ENCODE data around the gene UBR4. TPM values are rescaled to one million over a fixed set of nuclear protein-coding genes. Genes with fewer than 3 reads are reported as not detected.

The UBR4 gene
- polyA plus RNA-seq, 2 of the 4 experiments (the other 2 are of a cell fraction), result 55.8 to 74.3 TPM

DNA sequence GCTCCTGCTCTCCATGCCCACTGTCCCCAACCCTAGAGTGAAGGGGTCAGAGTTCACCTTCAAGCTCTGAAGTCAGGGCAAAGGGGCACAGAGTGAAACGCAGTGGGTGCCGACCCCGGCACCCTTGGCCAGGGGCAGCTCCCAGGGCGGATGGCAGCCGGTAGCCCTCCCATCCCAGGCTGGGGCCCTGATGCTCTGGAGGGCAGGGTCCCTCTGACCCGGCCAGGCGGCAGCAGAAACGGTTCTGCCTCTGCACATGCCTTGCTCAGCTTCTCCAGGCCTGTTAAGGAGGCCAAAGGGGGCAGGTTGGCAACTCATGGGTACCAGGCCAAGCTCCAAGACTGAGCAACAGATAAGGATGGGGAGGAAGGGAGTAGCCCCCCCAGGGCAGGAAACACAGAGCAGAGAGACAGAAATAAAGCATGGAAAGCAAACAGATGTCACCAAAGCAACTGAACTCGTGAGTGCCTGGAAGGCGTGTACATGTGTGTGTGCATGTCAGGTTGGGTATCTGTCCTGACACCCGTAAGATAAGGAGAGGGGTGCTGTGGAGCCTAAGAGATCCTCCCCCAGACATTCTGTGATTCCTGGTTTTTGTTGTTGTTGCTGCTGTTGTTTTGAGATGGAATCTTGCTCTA is 141.3 kb downstream of the UBR4 start:
- Histone ChIP-seq H3K4me2 (no peak overlapping the region; the same call in 2 of the 3 replicates), H3K27ac (peak overlapping the region; percentile 30 to 89; a peak in 5 of 6 replicates), H3K4me1 (peaks cover 34% of the 10 kb centered on the region), H3K4me3 (no peak overlapping the region), H3K9me3 (no peaks in the 10 kb centered on the region)
- WGBS (ENCODE audit: missing lambda C conversion rate), result 87% methylated on average over 4 of the region's 11 CpGs
- TF ChIP-seq HOXB5 (CRISPR knock-in tag; IDR thresholded peaks at IDR 0.05), result no peak
- no peak for TF ChIP-seq MAZ (IDR thresholded peaks at IDR 0.05; ENCODE audit: borderline replicate concordance, low read depth, low read length)
- TF ChIP-seq NFE2L2 (conservative IDR thresholded peaks at IDR 0.05; ENCODE audit: low read length), result no peak
- TF ChIP-seq HOXA7 (CRISPR knock-in tag; IDR thresholded peaks at IDR 0.05), result no peak
- no peak for TF ChIP-seq TP53 (CRISPR knock-in tag; IDR thresholded peaks at IDR 0.05)
- no peak for TF ChIP-seq ZC3H11A (IDR thresholded peaks at IDR 0.05)
- no peak for TF ChIP-seq HOXB13 (CRISPR knock-in tag; IDR thresholded peaks at IDR 0.05; ENCODE audit: low read depth)
- no peak for TF ChIP-seq JUNB (IDR thresholded peaks at IDR 0.05)
- no peak for TF ChIP-seq MYC (IDR thresholded peaks at IDR 0.05; ENCODE audit: borderline replicate concordance, low read length)
- TF ChIP-seq ZNF302 (CRISPR knock-in tag; IDR thresholded peaks at IDR 0.05), result no peak
- TF ChIP-seq CHD4 (IDR thresholded peaks at IDR 0.05; ENCODE audit: borderline replicate concordance), result no peak
- no peak for TF ChIP-seq RAD21 (conservative IDR thresholded peaks at IDR 0.05 in 1 of 2, IDR thresholded peaks at IDR 0.05 in 1 of 2)
- TF ChIP-seq, protein P1, sequence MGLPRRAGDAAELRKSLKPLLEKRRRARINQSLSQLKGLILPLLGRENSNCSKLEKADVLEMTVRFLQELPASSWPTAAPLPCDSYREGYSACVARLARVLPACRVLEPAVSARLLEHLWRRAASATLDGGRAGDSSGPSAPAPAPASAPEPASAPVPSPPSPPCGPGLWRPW (IDR thresholded peaks at IDR 0.05), result no peak
- no peak for TF ChIP-seq EHF (CRISPR knock-in tag; IDR thresholded peaks at IDR 0.05)
- no peak for DNase-seq (ENCODE audit: low read depth in 1 of 2, low spot score in 1 of 2)
- CTCF ChIA-PET, result interaction anchor here (0.9 to 4.0 kb wide), 7 partner anchors 11 to 184 kb away, joined by 3 to 14 read pairs (median 4); no protein-coding TSS in a partner anchor
- no peak for ATAC-seq
- no peak for FAIRE-seq
- POLR2A ChIA-PET, result no interaction called here

DNA sequence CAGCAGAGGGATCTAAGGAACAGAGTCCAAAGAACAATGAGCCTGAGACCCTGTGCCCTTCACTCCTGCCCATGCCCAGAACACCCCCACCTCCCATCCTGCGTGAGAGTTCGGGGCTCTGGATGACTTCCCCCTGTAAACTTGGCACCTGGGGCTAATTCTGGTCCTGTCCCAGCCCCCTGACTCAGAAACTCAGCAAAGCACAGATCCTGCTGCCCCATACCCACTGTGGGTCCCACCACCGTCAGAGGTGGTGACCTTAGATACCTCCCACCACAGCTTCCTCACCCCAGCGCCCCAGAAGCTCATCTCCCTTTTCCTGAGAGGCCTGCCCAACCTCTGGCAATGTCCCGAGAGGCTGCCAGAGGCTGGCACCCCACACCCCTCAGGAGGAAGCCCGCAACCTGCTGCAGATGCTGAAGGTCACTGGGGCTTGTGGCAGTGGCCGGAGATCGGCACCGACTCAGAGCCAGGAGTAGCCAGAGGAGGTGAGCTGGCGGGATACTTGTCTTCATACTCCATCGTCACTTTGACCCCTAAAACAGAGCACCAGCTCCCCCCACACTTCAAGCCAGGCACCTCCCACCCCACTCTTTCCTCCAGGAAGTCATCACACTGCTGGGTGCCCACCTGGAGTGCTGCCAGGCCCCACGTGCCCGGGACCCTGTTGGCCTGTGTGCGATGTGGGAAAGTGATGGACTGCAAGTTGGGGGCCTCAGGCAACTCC is 142.0 kb downstream of the UBR4 start:
- no peak for TF ChIP-seq POLR2A (IDR thresholded peaks at IDR 0.05; ENCODE audit: low read length)
- WGBS (ENCODE audit: missing lambda C conversion rate), result 82% methylated on average over 4 of the region's 14 CpGs
- DNase-seq (ENCODE audit: low read depth in 1 of 2, low spot score in 1 of 2), result no peak
- POLR2A ChIA-PET, result no interaction called here
- no peak for FAIRE-seq
- H3K9me3 ChIP-seq, result no peaks in the 10 kb centered on the region
- H3K4me1 ChIP-seq, result peaks cover 34% of the 10 kb centered on the region
- CTCF ChIA-PET, result interaction anchor here (1.0 to 4.0 kb wide), 6 partner anchors 10 to 183 kb away, joined by 3 to 14 read pairs (median 4); no protein-coding TSS in a partner anchor
- H3K27ac ChIP-seq, result peak overlapping the region; percentile 80 to 89
- no peak for ATAC-seq
- H3K4me2 ChIP-seq, result peak overlapping the region; percentile 53
- no peak overlapping the region for H3K4me3 ChIP-seq

DNA sequence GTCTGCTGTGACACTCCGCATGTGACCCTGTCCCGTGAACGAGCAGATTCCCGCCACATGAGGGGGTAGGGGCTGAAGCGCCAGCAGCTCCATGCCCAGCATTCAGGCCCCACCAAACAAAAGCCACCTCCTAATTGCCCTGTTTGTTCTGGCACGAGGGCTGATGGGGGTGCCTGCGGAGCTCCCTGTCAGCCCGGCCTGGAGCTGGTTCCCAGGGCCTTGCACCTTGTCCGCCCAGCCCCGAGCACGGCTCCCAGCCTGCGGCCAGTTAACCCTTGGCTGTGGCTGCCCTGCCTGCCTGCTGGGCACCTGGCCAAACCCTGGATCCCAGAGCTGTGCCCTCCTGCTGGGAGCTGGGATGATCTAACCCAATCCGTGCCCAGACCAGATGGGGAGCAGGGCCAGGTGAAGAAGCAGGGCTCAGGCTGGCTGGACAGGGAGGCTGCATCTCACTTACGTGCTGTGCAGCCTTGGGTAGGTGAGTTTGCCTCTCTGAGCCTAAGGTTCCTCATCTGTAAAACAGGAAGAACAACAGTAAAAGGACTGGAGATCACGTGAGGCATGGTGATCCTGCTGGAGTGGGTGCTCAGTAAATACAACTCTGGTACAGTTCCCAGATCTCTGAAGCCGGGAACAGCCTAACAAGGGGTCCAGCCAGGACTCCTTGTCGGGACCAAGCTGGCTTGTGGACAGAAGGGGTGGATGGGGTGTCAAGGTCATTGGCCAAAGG is 142.7 kb downstream of the UBR4 start:
- H3K27ac ChIP-seq, result peak overlapping the region; percentile 80 to 89
- H3K4me3 ChIP-seq, result no peak overlapping the region
- peaks cover 34% of the 10 kb centered on the region for H3K4me1 ChIP-seq
- H3K9me3 ChIP-seq, result no peaks in the 10 kb centered on the region
- TF ChIP-seq ZFP36 (IDR thresholded peaks at IDR 0.05; ENCODE audit: borderline replicate concordance, partially characterized antibody) (peak; percentile 75), MAZ (IDR thresholded peaks at IDR 0.05; ENCODE audit: borderline replicate concordance, low read depth, low read length) (no peak)
- TF ChIP-seq, protein P2, sequence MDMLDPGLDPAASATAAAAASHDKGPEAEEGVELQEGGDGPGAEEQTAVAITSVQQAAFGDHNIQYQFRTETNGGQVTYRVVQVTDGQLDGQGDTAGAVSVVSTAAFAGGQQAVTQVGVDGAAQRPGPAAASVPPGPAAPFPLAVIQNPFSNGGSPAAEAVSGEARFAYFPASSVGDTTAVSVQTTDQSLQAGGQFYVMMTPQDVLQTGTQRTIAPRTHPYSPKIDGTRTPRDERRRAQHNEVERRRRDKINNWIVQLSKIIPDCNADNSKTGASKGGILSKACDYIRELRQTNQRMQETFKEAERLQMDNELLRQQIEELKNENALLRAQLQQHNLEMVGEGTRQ (IDR thresholded peaks at IDR 0.05), result 0 out of 2 replicates have a peak, but pooled peaks have one; percentile 17
- TF ChIP-seq, protein P3, sequence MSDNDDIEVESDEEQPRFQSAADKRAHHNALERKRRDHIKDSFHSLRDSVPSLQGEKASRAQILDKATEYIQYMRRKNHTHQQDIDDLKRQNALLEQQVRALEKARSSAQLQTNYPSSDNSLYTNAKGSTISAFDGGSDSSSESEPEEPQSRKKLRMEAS (IDR thresholded peaks at IDR 0.05), result peak; percentile 37; the same call in 1 of the 2 replicates
- FAIRE-seq (no peak), DNase-seq (ENCODE audit: low read depth in 1 of 2, low spot score in 1 of 2) (peak in 1 of 2 experiments; percentile 37), ATAC-seq (peak in 1 of 2 experiments; percentile 28; a peak in 3 of 6 replicates)
- WGBS (ENCODE audit: missing lambda C conversion rate), result 47% methylated on average over 14 of the region's 17 CpGs
- POLR2A ChIA-PET, result interaction anchor here (1.1 kb wide), 1 partner anchor 56 kb away, joined by 3 read pairs; no protein-coding TSS in a partner anchor
- H3K4me2 ChIP-seq, result peak overlapping the region; percentile 53
- CTCF ChIA-PET, result interaction anchor here (1.0 to 4.0 kb wide), 4 partner anchors 9 to 183 kb away, joined by 3 to 14 read pairs (median 3); no protein-coding TSS in a partner anchor
